ENCODE data around the gene PRELP. TPM values are rescaled to one million over a fixed set of nuclear protein-coding genes. Genes with fewer than 3 reads are reported as not detected.
A peak's percentile ranks its signal among the peaks of the same experiment; 100 is the strongest.

PRELP gene
- total and polyA plus RNA-seq, 9 donors, result 40.9 to 185 (median 97.8) TPM

DNA sequence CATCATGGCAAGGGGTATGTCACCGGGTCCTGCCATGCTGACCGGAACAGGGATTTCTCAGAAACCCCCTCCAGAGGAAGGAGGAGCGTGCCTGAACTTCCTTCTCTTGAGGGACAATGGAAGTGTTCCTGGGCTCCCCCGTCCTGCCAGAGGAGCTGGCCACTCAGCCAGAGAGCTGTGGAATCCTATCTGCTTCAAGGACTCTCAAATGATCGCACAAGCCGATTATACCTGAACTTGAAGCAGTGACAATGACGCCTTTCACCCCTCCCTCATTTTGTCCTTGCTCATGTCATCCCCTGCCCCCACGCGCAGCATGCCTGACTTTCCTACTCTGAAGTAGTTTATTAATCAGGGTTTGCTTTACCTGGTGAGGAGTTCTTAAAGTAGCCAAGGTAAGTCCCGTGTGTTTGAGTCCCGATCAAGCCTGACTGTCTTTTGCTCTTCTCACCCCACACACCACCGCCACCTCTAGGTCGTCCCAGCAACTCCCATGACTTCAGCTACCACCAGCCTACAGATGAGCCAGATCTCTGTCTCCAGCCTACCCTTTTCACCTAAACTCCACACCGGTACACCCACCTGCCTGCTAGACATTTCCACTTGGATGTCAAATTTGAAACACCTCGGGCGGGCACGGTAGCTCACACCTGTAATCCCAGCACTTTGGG, 25.0 kb upstream of the PRELP start:
- no peak overlapping the region for H3K4me3 ChIP-seq
- no peaks in the 10 kb centered on the region for H3K27me3 ChIP-seq
- peak overlapping the region in 1 of 2 donors; percentile 17 for H3K27ac ChIP-seq
- no peak for DNase-seq
- intact Hi-C loops (cut with DNase I), result no loop called here
- TF ChIP-seq, protein P1, sequence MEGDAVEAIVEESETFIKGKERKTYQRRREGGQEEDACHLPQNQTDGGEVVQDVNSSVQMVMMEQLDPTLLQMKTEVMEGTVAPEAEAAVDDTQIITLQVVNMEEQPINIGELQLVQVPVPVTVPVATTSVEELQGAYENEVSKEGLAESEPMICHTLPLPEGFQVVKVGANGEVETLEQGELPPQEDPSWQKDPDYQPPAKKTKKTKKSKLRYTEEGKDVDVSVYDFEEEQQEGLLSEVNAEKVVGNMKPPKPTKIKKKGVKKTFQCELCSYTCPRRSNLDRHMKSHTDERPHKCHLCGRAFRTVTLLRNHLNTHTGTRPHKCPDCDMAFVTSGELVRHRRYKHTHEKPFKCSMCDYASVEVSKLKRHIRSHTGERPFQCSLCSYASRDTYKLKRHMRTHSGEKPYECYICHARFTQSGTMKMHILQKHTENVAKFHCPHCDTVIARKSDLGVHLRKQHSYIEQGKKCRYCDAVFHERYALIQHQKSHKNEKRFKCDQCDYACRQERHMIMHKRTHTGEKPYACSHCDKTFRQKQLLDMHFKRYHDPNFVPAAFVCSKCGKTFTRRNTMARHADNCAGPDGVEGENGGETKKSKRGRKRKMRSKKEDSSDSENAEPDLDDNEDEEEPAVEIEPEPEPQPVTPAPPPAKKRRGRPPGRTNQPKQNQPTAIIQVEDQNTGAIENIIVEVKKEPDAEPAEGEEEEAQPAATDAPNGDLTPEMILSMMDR (IDR thresholded peaks at IDR 0.05), result no peak
- TF ChIP-seq EP300 (IDR thresholded peaks at IDR 0.05) (no peak), POLR2A (IDR thresholded peaks at IDR 0.05) (no peak)
- H3K36me3 ChIP-seq, result no peaks in the 10 kb centered on the region
- WGBS, 3 donors, result 74 to 77% (median 75%) methylated on average over 17 of the region's 17 CpGs
- H3K4me1 ChIP-seq (ENCODE audit: insufficient read depth), result peaks cover 4% of the 10 kb centered on the region
- H3K9me3 ChIP-seq, result no peaks in the 10 kb centered on the region

DNA sequence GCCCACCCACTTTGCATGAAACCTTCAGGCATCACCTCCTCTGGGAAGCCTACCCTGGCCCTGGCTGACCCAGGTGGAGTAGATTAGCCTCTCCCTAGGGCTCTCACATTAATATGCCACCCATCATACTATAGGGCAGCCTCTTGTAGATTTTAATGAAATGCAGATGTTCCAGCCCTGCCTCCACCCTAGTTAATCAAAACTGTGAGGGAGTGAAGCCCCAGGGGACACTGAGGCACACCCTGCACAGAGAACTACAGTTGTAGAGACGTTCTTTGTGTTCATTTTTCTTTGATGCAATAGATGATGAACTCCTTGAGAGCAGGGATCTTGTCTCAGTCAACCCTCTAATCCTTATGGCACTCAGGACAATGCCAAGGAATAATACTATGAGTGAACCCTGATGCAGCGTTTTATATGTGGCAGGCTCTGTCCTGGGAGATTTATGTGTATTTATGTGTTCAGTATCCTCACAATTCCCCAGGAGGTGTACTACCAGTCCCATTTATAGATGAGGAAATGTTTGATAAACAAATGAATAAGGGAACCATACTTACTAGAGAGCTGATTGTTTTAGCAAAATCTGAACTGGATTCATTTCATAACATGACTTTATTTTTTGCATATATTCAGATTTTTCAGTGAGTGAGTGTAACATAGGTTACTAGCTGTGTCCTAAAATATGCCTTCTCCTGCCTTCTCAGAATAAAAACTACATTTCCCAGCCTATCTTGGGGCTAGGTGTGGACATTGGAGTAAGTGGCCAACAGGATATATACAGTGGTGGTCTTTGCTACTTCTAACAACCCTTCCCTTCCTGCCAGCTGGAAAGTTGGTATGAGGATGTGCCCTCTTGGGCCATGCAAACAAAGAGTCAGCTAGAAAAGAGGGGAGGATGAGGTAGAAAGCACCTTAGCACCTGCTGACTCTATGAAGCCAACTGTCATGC, 23.5 kb upstream of the PRELP start:
- intact Hi-C loops (cut with DNase I), result no loop called here
- H3K36me3 ChIP-seq, result no peaks in the 10 kb centered on the region
- peaks cover 4% of the 10 kb centered on the region for H3K4me1 ChIP-seq (ENCODE audit: insufficient read depth)
- TF ChIP-seq, protein P1 (IDR thresholded peaks at IDR 0.05), result no peak
- TF ChIP-seq POLR2A (IDR thresholded peaks at IDR 0.05), result no peak
- TF ChIP-seq EP300 (IDR thresholded peaks at IDR 0.05), result no peak
- H3K27me3 ChIP-seq, result no peaks in the 10 kb centered on the region
- no peaks in the 10 kb centered on the region for H3K9me3 ChIP-seq
- DNase-seq, result no peak
- 46 to 61% (median 51%) methylated on average over 2 of the region's 2 CpGs for WGBS, 3 donors
- H3K4me3 ChIP-seq, result no peak overlapping the region
- H3K27ac ChIP-seq, result no peak overlapping the region

DNA sequence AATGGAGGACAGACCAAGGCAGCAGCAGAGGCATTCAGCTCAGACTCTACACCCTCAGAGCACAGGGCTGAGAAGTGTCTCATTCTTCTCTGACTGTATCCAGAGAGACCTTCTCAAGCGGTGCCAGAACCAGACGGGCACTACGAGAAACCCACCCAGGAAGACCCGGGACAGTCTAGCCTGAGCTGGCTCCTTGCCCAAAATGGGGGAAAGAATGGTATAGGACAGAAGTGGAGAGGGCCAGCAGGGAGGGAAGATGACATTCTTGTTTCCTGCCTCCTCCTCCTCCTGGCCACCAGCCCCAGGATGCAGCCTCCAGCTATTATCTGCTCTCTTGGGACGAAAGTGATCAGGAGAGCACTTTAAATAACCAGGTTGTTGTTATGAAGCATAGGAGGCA, 22.6 kb upstream of the PRELP start:
- intact Hi-C loops (cut with DNase I), result no loop called here
- WGBS, 3 donors, result 69 to 78% (median 72%) methylated on average over 5 of the region's 5 CpGs
- Histone ChIP-seq H3K36me3 (no peaks in the 10 kb centered on the region), H3K4me1 (ENCODE audit: insufficient read depth) (peaks cover 4% of the 10 kb centered on the region), H3K27ac (no peak overlapping the region), H3K27me3 (no peaks in the 10 kb centered on the region), H3K4me3 (no peak overlapping the region), H3K9me3 (no peaks in the 10 kb centered on the region)
- TF ChIP-seq, protein P1 (IDR thresholded peaks at IDR 0.05), result no peak
- TF ChIP-seq EP300 (IDR thresholded peaks at IDR 0.05), result no peak
- TF ChIP-seq POLR2A (IDR thresholded peaks at IDR 0.05), result no peak
- peak in 1 of 5 donors; percentile 36 for DNase-seq

DNA sequence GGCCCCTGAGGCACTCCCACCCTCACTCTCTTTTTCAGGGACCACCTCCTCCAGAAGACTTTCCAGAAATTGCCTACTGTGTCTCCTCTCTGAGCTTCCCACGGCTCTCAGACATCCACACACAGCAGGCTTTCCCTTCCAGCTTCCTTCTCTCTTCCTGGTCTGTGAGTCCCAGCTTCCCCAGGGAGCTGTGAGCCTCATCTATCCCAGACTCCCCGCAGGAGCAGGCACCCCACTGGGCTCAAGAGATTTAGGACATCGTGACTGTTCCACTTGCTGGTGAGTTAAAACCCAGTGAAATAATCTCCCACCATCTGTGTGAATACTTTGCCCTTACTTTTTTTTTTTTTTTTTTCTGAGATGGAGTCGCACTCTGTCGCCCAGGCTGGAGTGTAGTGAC, 22.0 kb upstream of the PRELP start:
- WGBS, 3 donors, result 76 to 84% (median 81%) methylated on average over 5 of the region's 5 CpGs
- Histone ChIP-seq H3K9me3 (no peaks in the 10 kb centered on the region), H3K27ac (no peak overlapping the region), H3K4me3 (no peak overlapping the region), H3K4me1 (ENCODE audit: insufficient read depth) (no peaks in the 10 kb centered on the region), H3K36me3 (no peaks in the 10 kb centered on the region), H3K27me3 (no peaks in the 10 kb centered on the region)
- intact Hi-C loops (cut with DNase I), result no loop called here
- no peak for TF ChIP-seq EP300 (IDR thresholded peaks at IDR 0.05)
- TF ChIP-seq POLR2A (IDR thresholded peaks at IDR 0.05), result no peak
- TF ChIP-seq, protein P1 (IDR thresholded peaks at IDR 0.05), result no peak
- DNase-seq, result no peak
